HG03064 (cell line): Measurements from ENCODE around the gene SYNJ1.
"Not testable (repeated sequence)": the region's sequence is repeated elsewhere in the genome, so short reads cannot be mapped to it uniquely, and the experiment has no call there.

Experiments
- ATAC-seq: cut with Tn5 transposase; IDR thresholded peaks from one replicate; pipeline ENCODE4 v1.9.1; 2021; ENCODE audit warnings: low read depth; ENCODE audit not compliant: unreplicated experiment

The SYNJ1 gene

GRCh38 chr21:32702702-32703101, 25.1 kb downstream of the SYNJ1 start:
- ATAC-seq = no peak

- ATAC-seq = no peak
These were observed 28.7 kb downstream of the SYNJ1 start for GRCh38 chr21:32698971-32699693.

GRCh38 chr21:32698286-32698685, 29.5 kb downstream of the SYNJ1 start:
- ATAC-seq = no peak

GRCh38 chr21:32695482-32695881, 32.3 kb downstream of the SYNJ1 start:
- not testable (repeated sequence) for ATAC-seq

GRCh38 chr21:32693581-32693980, 34.2 kb downstream of the SYNJ1 start:
- no peak for ATAC-seq

- ATAC-seq = no peak
These were observed 37.7 kb downstream of the SYNJ1 start for GRCh38 chr21:32690085-32690484.

GRCh38 chr21:32687643-32688345, 40.0 kb downstream of the SYNJ1 start:
- no peak for ATAC-seq

- no peak for ATAC-seq
These were observed 44.9 kb downstream of the SYNJ1 start for GRCh38 chr21:32682696-32683474.

- ATAC-seq = no peak
These were observed 53.1 kb downstream of the SYNJ1 start for GRCh38 chr21:32674731-32675130.

GRCh38 chr21:32674038-32674437, 53.8 kb downstream of the SYNJ1 start:
- ATAC-seq = no peak

- no peak for ATAC-seq
These were observed 61.6 kb downstream of the SYNJ1 start for GRCh38 chr21:32666258-32666657.

GRCh38 chr21:32664095-32664494, 63.7 kb downstream of the SYNJ1 start:
- not testable (repeated sequence) for ATAC-seq

- not testable (repeated sequence) for ATAC-seq
These were observed 65.8 kb downstream of the SYNJ1 start for GRCh38 chr21:32661981-32662380.

GRCh38 chr21:32661026-32661782, 66.6 kb downstream of the SYNJ1 start:
- ATAC-seq = not testable (repeated sequence)

- no peak for ATAC-seq
These were observed 69.3 kb downstream of the SYNJ1 start for GRCh38 chr21:32658524-32658923.

GRCh38 chr21:32653326-32653901, 74.4 kb downstream of the SYNJ1 start:
- no peak for ATAC-seq

- ATAC-seq = no peak
These were observed 79.6 kb downstream of the SYNJ1 start for GRCh38 chr21:32648165-32648564.

GRCh38 chr21:32645261-32646182, 82.3 kb downstream of the SYNJ1 start:
- ATAC-seq = no peak
